CD1c-positive myeloid dendritic cell (primary cell): Measurements from ENCODE around the gene OR5I1.
"Not testable (repeated sequence)": the region's sequence is repeated elsewhere in the genome, so short reads cannot be mapped to it uniquely, and the experiment has no call there.

Experiments
- DNase-seq: peaks from one replicate; pipeline ENCODE4 v3.0.0-alpha.2; 2016; ENCODE audit errors: extremely low spot score

The OR5I1 gene

DNA sequence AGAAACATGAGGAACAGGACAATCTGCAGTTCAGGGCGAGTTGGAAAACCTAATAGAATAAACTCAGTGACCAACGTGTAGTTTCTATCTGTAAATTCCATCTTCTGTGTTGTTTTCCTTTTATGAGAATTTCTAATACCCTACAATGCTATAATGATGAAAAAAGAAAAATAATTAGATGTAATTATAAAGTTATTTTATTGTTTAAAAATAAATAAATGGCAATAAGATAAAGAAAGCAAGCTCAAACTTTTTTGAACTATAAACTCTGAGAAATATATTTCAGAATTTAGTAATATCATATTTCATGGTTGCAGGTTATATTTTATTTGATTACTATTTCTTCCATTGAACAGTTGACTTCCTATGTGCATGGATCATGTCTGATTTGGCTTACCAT, at the start of gene OR5I1:
OR5I1 (minus strand) TSS at position 101 of the 400 bp plus-strand sequence; CDS start at position 101, 0 bp downstream.
- no peak for DNase-seq

DNA sequence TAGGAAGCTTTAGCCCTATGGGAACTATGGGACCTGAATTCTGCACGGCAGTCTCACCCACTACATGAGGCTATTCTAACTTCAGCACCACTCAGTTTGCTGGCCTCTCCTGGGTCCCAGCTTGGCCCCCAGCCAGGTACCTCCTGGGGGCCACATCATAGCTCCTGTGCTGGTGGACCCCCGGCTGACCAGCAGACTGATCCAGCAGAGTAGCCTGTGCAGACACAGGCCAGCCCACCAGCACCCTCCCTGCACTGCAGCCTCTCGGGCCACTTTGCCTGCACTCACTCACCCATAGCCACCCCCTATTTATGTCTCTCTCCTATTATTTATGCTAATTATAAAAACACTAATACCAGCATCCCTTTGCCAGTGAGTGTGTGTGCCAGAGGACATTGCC, 34.7 kb upstream of the OR5I1 start:
- DNase-seq, result no peak

DNA sequence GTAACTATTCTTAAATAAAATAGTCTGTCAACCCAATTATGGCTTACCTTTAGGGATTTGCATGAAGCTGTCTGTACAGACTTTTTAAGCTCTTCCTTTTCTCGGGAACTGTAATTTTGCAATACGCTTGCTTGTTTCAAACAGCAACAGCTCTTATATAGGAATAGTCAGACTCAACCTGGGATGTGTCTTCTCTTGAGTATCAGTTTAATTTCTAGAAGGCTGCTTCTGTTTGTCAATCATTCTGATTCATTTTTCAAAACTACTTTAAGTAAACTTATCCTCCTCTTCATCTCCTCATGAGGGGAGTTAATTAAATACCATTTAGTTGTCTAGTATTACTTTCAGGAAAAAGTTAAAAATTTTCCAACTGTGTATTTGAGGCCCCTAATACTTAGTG, 33.6 kb upstream of the OR5I1 start, which contains the start of gene OR10AG1:
OR10AG1 (minus strand) TSS at position 101 of the 400 bp plus-strand sequence; CDS start at position 63, 38 bp downstream.
- no peak for DNase-seq

DNA sequence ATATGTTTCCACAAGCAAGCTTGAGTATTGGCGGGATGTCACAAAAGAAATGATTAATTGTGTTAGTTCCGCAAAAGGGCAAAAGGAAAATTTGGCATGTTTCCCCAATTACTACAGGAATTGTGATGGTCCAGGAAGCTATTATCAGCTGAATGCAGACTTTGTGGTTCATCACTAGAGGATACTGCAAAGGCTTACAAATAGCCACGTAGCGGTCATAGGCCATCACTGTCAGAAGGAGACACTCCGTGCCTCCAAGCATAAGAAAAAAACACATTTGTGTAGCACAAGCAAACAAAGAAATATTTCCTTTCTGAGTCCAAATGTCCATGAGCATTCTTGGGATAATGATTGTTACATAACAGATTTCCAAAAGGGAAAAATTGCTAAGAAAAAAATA, 31.7 kb upstream of the OR5I1 start:
- DNase-seq, result no peak

DNA sequence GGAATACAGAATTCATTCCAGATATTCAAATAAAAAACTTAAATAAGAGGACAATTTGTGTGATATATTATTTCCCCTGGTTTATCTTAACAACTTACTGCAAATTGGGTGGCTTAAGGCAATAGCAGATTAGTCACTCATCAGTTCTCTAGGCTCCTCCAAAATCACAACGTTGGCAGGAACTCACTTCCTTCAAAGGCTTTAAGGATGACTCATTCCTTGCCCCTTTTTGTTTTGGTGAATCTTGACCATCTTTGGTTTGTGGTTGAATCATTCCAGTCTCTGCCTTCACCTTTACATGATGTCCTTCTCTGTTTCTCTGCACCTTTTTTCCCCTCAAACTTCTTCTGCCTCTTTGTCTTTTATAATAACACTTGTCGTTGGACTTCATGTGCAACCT, 30.2 kb upstream of the OR5I1 start:
- no peak for DNase-seq

DNA sequence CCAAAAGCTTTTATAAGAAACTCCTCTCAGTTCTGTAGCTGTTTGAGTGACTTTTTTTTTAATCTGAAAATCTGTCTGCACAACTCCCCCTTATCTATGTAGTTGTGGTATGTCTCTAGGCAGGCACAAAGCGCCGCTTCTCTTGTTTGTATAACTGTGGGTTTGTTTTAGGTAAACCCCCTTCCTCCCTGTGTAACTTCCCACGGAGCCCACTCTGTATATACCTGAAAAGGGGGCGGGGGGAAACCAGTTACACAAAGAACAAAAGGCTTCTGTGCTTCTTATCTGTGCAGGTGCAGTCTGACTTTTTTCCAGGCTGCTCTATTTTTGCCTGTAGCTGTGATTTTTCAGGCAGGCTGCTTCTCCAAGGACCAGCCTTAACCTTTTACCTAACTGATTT, 20.3 kb upstream of the OR5I1 start:
- DNase-seq, result no peak

DNA sequence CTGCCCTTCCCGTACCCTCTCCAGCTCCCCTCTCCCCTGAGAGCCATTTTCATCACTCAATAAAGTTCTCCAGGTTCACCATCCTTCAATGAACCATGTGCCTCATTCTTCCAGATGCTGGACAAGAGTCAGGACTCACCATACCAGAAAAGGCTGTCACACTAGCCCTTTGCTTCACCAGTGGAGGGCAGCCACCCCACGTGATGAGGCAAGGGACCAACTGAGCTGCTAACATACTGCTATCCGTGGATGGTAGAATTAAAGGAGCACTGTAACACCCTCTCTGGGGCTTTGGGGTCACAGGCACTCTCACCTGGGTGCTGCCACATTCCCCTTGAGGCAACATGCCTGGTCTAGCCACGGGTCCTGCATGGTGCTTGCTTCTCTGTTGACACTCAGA, 13.1 kb upstream of the OR5I1 start:
- DNase-seq, result no peak

DNA sequence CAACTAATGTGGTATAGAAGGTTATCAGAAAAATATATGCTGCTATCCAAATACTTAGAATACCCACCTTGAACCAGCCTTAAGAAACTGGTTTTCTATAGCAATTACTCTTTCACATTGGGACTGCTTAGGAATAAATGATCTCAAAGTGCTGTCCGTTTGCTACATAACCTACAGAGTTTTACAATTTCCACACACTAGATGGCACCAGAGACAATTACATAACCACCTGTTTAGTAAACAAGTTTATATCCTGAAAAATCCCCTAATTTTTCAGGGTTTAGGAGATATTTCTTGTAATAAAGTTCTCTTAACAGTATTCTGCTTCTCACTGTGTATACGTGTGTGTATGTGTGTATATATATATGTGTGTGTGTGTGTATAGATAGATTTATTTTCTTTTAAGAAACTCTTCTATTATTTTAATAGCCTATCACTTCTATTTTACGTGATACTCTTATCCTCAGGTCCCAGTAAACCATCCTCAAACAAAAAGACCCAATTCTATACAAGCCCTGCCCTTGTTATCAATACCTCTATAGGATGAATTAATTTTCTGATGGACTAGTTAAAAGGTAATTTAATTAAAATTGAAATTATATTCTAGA, 6.7 kb upstream of the OR5I1 start:
- DNase-seq, result no peak

DNA sequence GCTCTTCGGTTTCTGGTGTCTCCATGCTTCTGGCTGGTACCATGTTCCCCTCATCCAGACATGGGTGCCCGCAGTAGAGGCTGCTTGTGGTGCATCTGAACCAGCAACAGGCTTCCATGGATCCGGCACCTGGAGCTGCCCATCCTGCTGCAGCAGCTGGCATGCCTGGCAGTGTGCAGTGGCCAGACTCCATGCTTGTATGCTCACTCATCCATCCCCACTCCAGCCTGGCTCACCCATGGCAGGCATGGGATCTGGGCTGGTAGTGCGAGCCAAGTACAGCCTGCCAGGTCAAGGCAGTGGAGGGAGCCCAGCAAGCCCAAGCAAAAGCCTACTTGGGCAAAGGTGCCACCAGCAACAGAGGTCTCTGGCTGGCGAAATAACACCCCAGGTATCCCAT, 15.7 kb downstream of the OR5I1 start:
- DNase-seq, result no peak

DNA sequence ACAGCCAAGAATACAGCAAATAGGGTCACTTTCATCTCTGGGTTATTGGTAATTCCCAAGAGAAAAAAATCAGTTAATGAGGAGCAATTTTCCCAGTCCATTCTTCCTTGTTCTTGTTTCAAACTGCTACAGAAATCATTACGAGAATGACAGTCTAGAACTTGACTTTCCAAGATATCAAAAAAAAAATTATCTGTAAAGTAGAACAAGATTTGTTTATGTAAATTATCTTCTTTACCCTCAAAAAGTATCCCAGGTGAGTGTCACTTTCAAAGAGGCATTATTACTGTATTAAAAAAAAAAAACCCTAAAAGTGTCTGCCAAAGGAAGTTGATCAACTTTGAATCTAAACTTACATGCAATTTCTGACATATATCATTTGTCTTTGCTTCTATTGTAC, 21.7 kb downstream of the OR5I1 start, which contains the start of gene OR5W2:
OR5W2 (minus strand) TSS at position 101 of the 400 bp plus-strand sequence; CDS start at position 101, 0 bp downstream.
- DNase-seq, result no peak

DNA sequence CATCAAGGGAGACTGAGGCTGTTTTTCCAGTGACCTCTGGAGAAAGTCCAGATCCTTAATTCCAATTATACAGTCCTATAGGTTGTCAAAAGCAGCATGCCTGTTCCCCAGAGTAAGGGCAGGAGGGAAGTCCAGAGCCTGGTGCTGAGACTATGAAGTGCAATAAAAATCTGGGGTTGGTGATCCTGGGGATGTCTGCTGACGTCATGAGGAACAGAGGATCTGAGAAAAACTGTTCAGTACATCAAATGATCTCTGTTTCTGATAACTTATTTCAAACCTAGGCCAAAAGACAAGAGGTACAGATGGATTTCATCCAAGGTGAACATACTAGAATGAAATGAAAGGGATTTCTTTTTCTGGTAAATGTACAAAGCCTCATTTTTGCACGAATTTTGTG, 33.9 kb downstream of the OR5I1 start:
- DNase-seq, result no peak

DNA sequence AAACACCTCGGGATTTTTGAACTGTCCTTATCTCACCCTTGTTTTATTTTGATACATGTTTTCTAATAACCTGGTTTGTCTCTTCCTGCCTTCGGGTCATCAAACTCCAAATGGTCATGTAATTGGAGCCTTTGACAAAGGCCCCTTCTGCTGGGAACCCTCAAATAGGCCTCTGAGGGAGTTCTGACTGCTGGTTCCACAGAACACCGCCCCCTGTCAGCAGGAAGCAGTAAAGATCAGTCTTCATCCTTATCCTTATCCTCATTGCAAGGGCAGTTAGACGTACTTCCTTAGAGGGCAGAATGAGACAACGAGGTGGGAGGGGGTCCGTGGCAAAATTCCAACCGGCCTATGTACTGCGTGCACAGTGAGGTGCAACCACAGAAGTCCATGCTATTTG, 41.0 kb downstream of the OR5I1 start:
- no peak for DNase-seq

DNA sequence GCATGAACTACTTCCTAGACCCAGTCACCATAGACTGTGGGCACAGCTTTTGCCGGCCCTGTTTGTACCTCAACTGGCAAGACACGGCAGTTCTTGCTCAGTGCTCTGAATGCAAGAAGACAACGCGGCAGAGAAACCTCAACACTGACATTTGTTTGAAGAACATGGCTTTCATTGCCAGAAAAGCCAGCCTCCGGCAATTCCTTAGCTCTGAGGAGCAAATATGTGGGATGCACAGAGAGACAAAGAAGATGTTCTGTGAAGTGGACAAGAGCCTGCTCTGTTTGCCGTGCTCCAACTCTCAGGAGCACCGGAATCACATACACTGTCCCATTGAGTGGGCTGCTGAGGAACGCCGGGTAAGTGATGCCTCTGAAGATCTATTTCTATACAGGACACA, 50.7 kb downstream of the OR5I1 start:
- DNase-seq, result not testable (repeated sequence)
